Endothelial cell of umbilical vein (primary cell): ENCODE measurements around the gene WIPF3.

Experiments
- EZH2 ChIP-seq: IDR thresholded peaks from 2 replicates; pipeline ENCODE4 v1.6.1; 2012; ENCODE audit warnings: borderline replicate concordance, low read depth, mild to moderate bottlenecking, moderate library complexity, low read length, inconsistent platforms; ENCODE audit not compliant: severe bottlenecking
- FOS ChIP-seq: IDR thresholded peaks from 2 replicates; pipeline ENCODE4 v1.6.1; 2011; ENCODE audit warnings: mild to moderate bottlenecking, low read length, moderate library complexity, borderline replicate concordance; ENCODE audit not compliant: insufficient read depth
- MAX ChIP-seq: IDR thresholded peaks from 2 replicates; pipeline ENCODE4 v1.6.1; 2011; ENCODE audit not compliant: insufficient read depth, insufficient read length
- POLR2A ChIP-seq: IDR thresholded peaks from 2 replicates; pipeline ENCODE4 v1.6.1; 2012; ENCODE audit warnings: low read depth, mild to moderate bottlenecking, control low read depth, low read length
- TF ChIP-seq, protein P1 (sequence below), 2 donors: IDR thresholded peaks; 1 replicate in 1 of 2; 2 replicates in 1 of 2; pipeline ENCODE4 v1.5.1; 2011; ENCODE audit warnings: low read length in 2 of 2, mild to moderate bottlenecking in 2 of 2, moderate library complexity in 2 of 2, control low read depth in 1 of 2, inconsistent platforms in 1 of 2, low read depth in 1 of 2; ENCODE audit not compliant: insufficient read depth in 1 of 2; ENCODE audit errors: extremely low read depth in 1 of 2

DNA sequence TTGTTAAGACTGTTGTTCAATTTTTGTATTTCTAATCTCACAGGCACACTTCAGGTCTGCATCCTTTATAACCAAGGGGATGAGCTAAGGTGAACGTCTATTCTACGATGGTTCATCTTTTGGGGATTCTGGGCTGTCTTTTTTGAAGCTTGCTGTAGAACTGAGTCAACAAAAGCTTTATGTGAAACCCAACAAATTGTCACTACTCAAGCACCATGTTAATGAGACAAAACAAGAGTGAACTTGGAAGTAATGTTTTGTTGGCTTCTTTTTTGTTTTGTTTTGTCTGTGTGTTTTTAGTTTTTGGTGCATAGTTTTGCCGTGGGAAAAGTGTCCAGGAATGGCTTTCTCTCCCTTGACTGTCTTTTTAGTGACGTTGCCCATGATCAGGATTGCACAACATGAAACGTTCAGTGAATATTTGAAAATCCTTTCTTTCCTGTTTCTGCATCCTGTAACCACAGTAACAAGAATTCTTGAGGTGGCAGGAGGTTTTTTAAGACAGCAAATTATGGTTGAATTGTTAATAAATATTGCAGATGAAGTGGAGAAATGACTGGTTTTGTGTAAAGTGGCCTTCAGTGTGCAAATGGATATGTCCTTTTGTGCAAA, 65.6 kb downstream of the WIPF3 start:
- no peak for TF ChIP-seq MAX
- TF ChIP-seq, protein P1, sequence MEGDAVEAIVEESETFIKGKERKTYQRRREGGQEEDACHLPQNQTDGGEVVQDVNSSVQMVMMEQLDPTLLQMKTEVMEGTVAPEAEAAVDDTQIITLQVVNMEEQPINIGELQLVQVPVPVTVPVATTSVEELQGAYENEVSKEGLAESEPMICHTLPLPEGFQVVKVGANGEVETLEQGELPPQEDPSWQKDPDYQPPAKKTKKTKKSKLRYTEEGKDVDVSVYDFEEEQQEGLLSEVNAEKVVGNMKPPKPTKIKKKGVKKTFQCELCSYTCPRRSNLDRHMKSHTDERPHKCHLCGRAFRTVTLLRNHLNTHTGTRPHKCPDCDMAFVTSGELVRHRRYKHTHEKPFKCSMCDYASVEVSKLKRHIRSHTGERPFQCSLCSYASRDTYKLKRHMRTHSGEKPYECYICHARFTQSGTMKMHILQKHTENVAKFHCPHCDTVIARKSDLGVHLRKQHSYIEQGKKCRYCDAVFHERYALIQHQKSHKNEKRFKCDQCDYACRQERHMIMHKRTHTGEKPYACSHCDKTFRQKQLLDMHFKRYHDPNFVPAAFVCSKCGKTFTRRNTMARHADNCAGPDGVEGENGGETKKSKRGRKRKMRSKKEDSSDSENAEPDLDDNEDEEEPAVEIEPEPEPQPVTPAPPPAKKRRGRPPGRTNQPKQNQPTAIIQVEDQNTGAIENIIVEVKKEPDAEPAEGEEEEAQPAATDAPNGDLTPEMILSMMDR (IDR thresholded peaks at IDR 0.05; ENCODE audit: extremely low read depth in 1 of 2, insufficient read depth in 1 of 2, low read depth in 1 of 2, low read length in 2 of 2), result no peak
- TF ChIP-seq EZH2, result no peak
- no peak for TF ChIP-seq POLR2A
- no peak for TF ChIP-seq FOS
